GM21619 (cell line): ENCODE measurements around the gene SPINK7.

Source experiments
- ATAC-seq: cut with Tn5 transposase; IDR thresholded peaks from one replicate; pipeline ENCODE4 v1.9.1; 2021; ENCODE audit not compliant: unreplicated experiment

SPINK7 gene

DNA sequence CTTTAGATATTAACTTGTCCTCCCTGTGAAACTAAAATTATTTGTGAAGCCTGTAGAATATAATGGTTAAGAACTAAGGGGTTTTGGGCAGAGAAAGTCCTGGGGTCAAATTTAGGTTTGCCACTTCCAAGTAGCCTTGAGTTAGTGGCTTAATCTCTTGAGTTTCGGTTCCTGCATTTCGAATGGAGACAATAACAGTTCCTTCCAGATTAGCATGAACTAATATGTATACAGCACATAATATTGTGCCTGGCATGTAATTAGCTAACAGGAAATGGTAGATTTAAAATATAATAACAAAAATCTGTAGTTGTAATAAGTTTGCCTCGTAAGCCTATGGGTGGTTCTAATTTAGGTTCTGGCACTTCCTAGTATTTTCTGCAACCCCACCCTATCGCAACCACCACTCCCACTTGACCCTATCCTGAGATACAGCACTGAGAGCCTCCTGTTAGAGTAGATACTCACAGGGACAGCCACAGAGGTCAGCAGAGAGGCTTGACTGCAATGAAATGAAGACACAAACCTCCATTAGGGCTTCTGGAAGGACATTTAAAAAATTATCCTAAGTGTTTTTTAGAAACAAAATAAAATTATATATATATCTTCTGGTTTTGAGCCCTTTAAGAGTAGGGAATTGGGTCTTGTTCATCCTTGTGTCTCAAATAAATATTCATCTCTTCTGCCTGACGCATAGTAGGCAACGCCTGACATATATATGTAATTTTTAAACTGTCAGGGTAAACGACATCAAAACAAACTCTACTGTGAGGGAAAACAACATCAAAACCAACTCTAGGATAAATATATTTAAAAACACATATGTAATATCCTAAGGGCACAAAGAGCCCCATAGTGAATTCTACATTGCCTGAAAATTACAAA, 31.6 kb downstream of the SPINK7 start:
- no peak for ATAC-seq

DNA sequence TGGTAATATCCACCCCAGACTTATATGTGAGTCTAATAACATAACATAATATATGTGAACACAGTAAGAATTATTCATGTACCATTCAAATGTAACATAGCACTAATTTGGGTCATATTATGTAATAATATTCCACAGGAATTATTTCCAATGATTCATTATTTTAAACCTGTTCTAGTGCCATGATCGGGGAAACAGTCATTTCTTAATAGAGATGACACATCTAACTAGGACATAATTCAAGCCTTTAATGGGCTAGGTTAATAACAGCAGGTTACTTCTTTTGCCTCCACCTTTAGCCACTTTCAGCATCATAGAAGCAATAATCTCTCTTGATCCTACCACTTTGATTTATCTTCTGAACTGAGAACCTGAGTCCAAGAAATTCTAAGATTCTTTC, 35.5 kb downstream of the SPINK7 start:
- no peak for ATAC-seq

DNA sequence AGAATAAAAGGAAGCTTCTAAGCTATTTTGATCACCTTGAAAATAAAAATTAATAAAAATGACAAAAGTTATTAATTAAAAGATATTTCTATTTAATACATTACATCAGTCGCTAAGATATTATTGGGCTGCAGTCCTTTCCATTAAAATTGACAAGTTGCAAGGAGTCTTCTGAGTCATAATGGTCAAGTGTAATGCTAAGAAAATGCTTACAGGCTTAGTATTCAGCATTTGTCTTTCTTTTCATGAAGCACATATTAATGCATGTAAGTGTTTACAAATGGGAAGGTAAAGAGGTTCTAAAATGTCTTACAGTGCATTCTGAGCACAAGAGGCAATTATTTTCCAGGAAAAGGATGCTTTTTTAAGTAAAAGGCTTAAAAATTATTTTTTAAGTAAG, 40.5 kb downstream of the SPINK7 start:
- ATAC-seq = no peak

DNA sequence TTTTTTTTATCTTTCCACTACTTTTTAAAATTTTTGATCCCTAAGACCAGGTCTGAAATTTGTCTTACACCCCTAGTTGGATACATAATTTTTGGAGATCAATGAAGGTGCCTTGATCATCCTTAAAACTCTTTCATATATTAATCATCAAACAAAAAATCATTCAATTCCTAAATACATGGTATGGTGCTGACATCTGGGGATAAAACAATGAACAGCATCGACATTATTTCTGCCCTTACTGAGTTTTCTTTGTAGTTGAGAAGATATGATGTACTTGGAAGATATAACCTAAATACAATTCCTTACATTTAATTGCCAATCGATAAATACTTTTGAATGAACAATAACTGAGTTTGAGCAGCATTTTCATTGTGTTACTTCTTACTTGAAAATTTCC, 41.4 kb downstream of the SPINK7 start:
- ATAC-seq = no peak

DNA sequence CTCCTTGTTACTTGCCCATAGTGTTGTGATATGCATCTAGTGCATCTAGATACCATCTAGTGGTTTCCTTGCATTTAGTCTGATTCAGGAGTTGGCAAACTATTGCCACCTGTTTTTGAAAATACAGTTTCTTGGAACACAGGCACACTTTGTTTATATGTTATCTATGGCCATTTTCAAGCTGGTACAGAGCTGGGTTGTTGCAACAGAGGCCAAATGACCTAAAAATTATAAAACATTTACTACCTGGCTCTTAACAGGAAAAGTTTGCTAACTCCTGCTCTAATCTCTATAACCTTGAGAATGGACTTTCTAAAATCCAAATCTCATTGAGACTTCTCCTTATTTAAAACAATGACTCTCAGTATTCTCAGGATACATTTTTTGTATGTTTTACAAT, 52.1 kb downstream of the SPINK7 start:
- no peak for ATAC-seq
